Measurements from ENCODE around the gene NFIB.

The NFIB gene

GRCh38 chr9:14092344-14092743 lies 221.6 kb downstream of the NFIB start:
- TF ChIP-seq, protein P1, sequence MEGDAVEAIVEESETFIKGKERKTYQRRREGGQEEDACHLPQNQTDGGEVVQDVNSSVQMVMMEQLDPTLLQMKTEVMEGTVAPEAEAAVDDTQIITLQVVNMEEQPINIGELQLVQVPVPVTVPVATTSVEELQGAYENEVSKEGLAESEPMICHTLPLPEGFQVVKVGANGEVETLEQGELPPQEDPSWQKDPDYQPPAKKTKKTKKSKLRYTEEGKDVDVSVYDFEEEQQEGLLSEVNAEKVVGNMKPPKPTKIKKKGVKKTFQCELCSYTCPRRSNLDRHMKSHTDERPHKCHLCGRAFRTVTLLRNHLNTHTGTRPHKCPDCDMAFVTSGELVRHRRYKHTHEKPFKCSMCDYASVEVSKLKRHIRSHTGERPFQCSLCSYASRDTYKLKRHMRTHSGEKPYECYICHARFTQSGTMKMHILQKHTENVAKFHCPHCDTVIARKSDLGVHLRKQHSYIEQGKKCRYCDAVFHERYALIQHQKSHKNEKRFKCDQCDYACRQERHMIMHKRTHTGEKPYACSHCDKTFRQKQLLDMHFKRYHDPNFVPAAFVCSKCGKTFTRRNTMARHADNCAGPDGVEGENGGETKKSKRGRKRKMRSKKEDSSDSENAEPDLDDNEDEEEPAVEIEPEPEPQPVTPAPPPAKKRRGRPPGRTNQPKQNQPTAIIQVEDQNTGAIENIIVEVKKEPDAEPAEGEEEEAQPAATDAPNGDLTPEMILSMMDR (conservative IDR thresholded peaks at IDR 0.05; ENCODE audit: low read depth, low read length): no peak
- peak; percentile 50 for DNase-seq (ENCODE audit: low read depth)
- H3K4me3 ChIP-seq (ENCODE audit: low read depth, low read length): no peak overlapping the region

- TF ChIP-seq, protein P1 (conservative IDR thresholded peaks at IDR 0.05; ENCODE audit: low read depth, low read length): no peak
Observed at GRCh38 chr9:14089051-14089803, 224.7 kb downstream of the NFIB start.

GRCh38 chr9:14087576-14087975 lies 226.4 kb downstream of the NFIB start:
- DNase-seq (ENCODE audit: low read depth): no peak
- no peak overlapping the region for H3K4me3 ChIP-seq (ENCODE audit: low read depth, low read length)
- TF ChIP-seq, protein P1 (conservative IDR thresholded peaks at IDR 0.05; ENCODE audit: low read depth, low read length): no peak

More at GRCh38 chr9:14089051-14089803, 224.7 kb downstream of the NFIB start:
- peak; percentile 66 for DNase-seq (ENCODE audit: low read depth)
- H3K4me3 ChIP-seq (ENCODE audit: low read depth, low read length): no peak overlapping the region

DNA sequence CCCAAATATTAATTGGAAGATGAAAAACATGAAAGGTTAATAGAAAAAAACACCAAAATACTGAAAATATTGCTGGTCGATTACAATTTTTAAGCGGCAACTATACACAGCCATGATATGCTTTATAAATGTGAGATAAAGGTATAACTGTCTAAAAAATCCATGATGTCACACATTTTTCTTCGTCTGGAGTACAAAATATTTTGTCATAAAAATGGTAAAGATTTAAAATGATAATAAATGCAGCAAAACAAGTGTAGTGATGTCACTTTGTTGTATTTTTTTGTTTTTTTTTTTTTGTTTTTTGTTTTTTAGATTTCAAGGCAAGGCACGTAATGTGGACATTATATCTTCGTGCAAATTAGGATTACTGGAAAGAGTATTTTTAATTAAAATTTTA lies 227.4 kb downstream of the NFIB start:
- DNase-seq (ENCODE audit: low read depth): no peak

DNA sequence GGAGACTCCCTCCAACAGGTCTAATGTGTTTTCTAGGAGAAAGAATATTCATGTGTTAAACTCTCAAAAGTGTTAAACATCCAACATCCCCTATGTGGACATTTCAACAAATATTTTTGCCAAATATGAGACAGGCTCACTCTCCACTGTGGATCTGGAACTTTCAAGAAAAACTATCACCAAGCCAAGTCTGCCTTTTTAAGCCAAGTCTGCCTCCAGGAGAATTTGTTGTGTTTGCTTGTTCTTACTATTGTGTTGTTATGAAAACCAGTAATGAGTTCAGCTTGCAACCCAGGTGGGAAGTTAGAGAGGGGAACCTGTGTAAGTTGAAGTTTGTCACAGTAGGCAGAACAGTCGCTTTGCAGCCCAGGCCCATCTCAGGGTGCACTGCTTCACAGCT lies 228.1 kb downstream of the NFIB start:
- no peak overlapping the region for H3K4me3 ChIP-seq (ENCODE audit: low read depth, low read length)
- TF ChIP-seq, protein P1 (conservative IDR thresholded peaks at IDR 0.05; ENCODE audit: low read depth, low read length): no peak
- no peak for DNase-seq (ENCODE audit: low read depth)

More for the DNA sequence above, 227.4 kb downstream of the NFIB start:
- H3K4me3 ChIP-seq (ENCODE audit: low read depth, low read length): no peak overlapping the region
- TF ChIP-seq, protein P1 (conservative IDR thresholded peaks at IDR 0.05; ENCODE audit: low read depth, low read length): no peak

DNA sequence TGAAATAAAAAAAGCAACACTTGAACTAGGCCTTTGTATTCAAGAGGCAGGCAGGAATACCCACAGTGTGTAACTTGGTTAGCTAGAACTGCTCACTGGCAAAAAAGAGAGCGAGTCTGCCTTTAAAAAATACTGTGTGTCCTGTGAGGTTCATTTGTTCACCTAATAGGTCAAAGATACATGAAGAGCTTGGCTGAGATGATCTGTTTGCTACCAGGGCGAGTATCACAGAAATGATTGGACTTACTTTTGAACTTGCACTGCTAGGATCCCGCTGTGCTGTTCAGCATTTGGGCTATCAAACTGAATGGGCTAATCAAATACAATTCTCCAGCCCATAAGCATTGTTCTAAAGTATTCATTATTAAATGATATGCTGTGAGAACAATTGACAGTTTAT lies 229.1 kb downstream of the NFIB start:
- TF ChIP-seq, protein P1 (conservative IDR thresholded peaks at IDR 0.05; ENCODE audit: low read depth, low read length): no peak
- no peak for DNase-seq (ENCODE audit: low read depth)
- H3K4me3 ChIP-seq (ENCODE audit: low read depth, low read length): no peak overlapping the region

- H3K4me3 ChIP-seq (ENCODE audit: low read depth, low read length): no peak overlapping the region
- TF ChIP-seq, protein P1 (conservative IDR thresholded peaks at IDR 0.05; ENCODE audit: low read depth, low read length): no peak
- DNase-seq (ENCODE audit: low read depth): no peak
Observed at GRCh38 chr9:14083366-14083765, 230.6 kb downstream of the NFIB start.

Measured in choroid plexus epithelial cell (primary cell).